Stomach (tissue), 19 donors: ENCODE results near the gene NDUFB6. TPM values are rescaled to one million over a fixed set of nuclear protein-coding genes. Genes with fewer than 3 reads are reported as not detected.

Experiments used
- DNase-seq, 2 donors: peaks; one replicate each; pipeline versions ENCODE4 v3.0.0 to v3.0.0-alpha.2; 2013 to 2019
- H3K27ac ChIP-seq, 5 donors: fragments of 200-600 bp in 4 of 5; sonication (generic) in 4 of 5; one replicate each; pipeline ENCODE4 v1.5.1; 2013 to 2019; ENCODE audit warnings: mild to moderate bottlenecking in 1 of 5, moderate library complexity in 1 of 5
- H3K27me3 ChIP-seq, 3 donors: fragments of 200-600 bp; sonication (generic); one replicate each; pipeline ENCODE4 v1.5.1; 2017 to 2019; ENCODE audit warnings: mixed run types in 1 of 3
- H3K36me3 ChIP-seq, 4 donors: fragments of 200-600 bp; sonication (generic); 1 replicate in 3 of 4; 2 replicates in 1 of 4; pipeline ENCODE4 v1.5.1; 2016 to 2019
- H3K4me1 ChIP-seq, 4 donors: fragments of 200-600 bp; sonication (generic); one replicate each; pipeline ENCODE4 v1.5.1; 2016 to 2019
- H3K4me3 ChIP-seq, 4 donors: fragments of 200-600 bp; sonication (generic) in 3 of 4; one replicate each; pipeline ENCODE4 v1.5.1; 2016 to 2019; ENCODE audit warnings: mild to moderate bottlenecking in 1 of 4
- H3K9me3 ChIP-seq, 4 donors: fragments of 200-600 bp; sonication (generic); one replicate each; pipeline ENCODE4 v1.5.1; 2016 to 2019
- EP300 ChIP-seq: sonication (generic); formaldehyde crosslinking; IDR thresholded peaks from one replicate; pipeline ENCODE4 v1.6.1; 2017; ENCODE audit warnings: antibody characterized with exemption
- POLR2A ChIP-seq, 4 donors: fragments of 450-650 bp; IDR thresholded peaks; one replicate each; pipeline ENCODE4 v1.6.1; 2016; ENCODE audit warnings: antibody characterized with exemption in 4 of 4, control low read depth in 2 of 4, mild to moderate bottlenecking in 1 of 4, moderate library complexity in 1 of 4
- POLR2AphosphoS5 ChIP-seq, 3 donors: sonication (generic); formaldehyde crosslinking; IDR thresholded peaks; one replicate each; pipeline ENCODE4 v1.6.1; 2016; ENCODE audit warnings: antibody characterized with exemption in 3 of 3
- WGBS, 5 donors: extraction: QIAGEN DNeasy Blood & Tissue Kit in 3 of 5; methylation state at CpG; one replicate each; pipeline versions ENCODE4 v1.1.5 to v1.1.7; 2013 to 2018; 5-methylcytosine and 5-hydroxymethylcytosine counted together
- intact Hi-C: fragments of 100-400 bp; cut with DNase I; formaldehyde crosslinking; loops from one replicate; pipeline ENCODE4 v1.15.1; 2023; ENCODE audit warnings: low total_unique reads
- long read RNA-seq, 10 donors: transcript quantifications; one replicate each; lab custom pipeline, GENCODE V29; 2026
- polyA plus RNA-seq, 3 donors: library from polyadenylated mRNA; stranded (reverse); fragments of 200-250 nt; gene quantifications; one replicate each; pipeline ENCODE4 v1.2.3, GENCODE V29; 2013
- total RNA-seq, 5 donors: library from RNA; depleted of rRNA; stranded (reverse); fragments of >200 nt; gene quantifications; one replicate each; pipeline versions ENCODE4 v1.1.0 to v1.2.3, GENCODE V29; 2014 to 2016
- TF ChIP-seq, protein P1 (sequence below), 7 experiments: fragments of 450-650 bp in 4 of 7; fragments of 200-600 bp in 3 of 7; sonication (generic) in 3 of 7; IDR thresholded peaks; one replicate each; pipeline ENCODE4 v1.5.1; 2016 to 2019; ENCODE audit warnings: antibody characterized with exemption in 7 of 7, control low read depth in 2 of 7, mild to moderate bottlenecking in 1 of 7
- donor health status: healthy with polysubstance abuse.
- donor health status: Bipolar disorder and iron deficiency.
- donor health status: healthy.

NDUFB6 gene
- total RNA-seq (10 to 100 TPM in 4 of 5 donors, 1 to 10 TPM in 1; 1.2 to 94.7 (median 43.3) TPM), polyA plus RNA-seq (10 to 100 TPM; 41.1 to 63.6 (median 46.4) TPM)
- long read RNA-seq, donor 1, transcript NDUFB6-203 (4 exons, 1,366 nt): major isoform, 23 of 23 reads
- long read RNA-seq, donor 1, partial matches to known transcripts: 0 of 23 reads
- long read RNA-seq, donor 1, other reads (novel, unspliced or antisense): 0 of 23 reads
- long read RNA-seq, donor 2, transcript NDUFB6-203 (4 exons, 1,366 nt): major isoform, 49 of 50 reads
- long read RNA-seq, donor 2, partial matches to known transcripts: 0 of 50 reads
- long read RNA-seq, donor 2, other reads (novel, unspliced or antisense): 0 of 50 reads
- long read RNA-seq, donor 3, transcript NDUFB6-203 (4 exons, 1,366 nt): major isoform, 45 of 48 reads
- long read RNA-seq, donor 3, partial matches to known transcripts: 0 of 48 reads
- long read RNA-seq, donor 3, other reads (novel, unspliced or antisense): 0 of 48 reads
- long read RNA-seq, donor 4, transcript NDUFB6-203 (4 exons, 1,366 nt): major isoform, 11 of 12 reads
- long read RNA-seq, donor 4, partial matches to known transcripts: 0 of 12 reads
- long read RNA-seq, donor 4, other reads (novel, unspliced or antisense): 0 of 12 reads
- long read RNA-seq, donor 5, transcript NDUFB6-203 (4 exons, 1,366 nt): major isoform, 78 of 80 reads
- long read RNA-seq, donor 5, partial matches to known transcripts: 0 of 80 reads
- long read RNA-seq, donor 5, other reads (novel, unspliced or antisense): 0 of 80 reads
- long read RNA-seq, donor 6, transcript NDUFB6-203 (4 exons, 1,366 nt): major isoform, 115 of 127 reads
- long read RNA-seq, donor 6, transcript NDUFB6-201 (3 exons, 666 nt): minor isoform, 6 of 127 reads
- long read RNA-seq, donor 6, partial matches to known transcripts: 0 of 127 reads
- long read RNA-seq, donor 6, other reads (novel, unspliced or antisense): 5 of 127 reads
- long read RNA-seq, donor 7, transcript NDUFB6-203 (4 exons, 1,366 nt): major isoform, 93 of 95 reads
- long read RNA-seq, donor 7, partial matches to known transcripts: 0 of 95 reads
- long read RNA-seq, donor 7, other reads (novel, unspliced or antisense): 0 of 95 reads
- long read RNA-seq, donor 8, transcript NDUFB6-203 (4 exons, 1,366 nt): major isoform, 70 of 73 reads
- long read RNA-seq, donor 8, partial matches to known transcripts: 0 of 73 reads
- long read RNA-seq, donor 8, other reads (novel, unspliced or antisense): 0 of 73 reads
- long read RNA-seq, donor 9, transcript NDUFB6-203 (4 exons, 1,366 nt): major isoform, 62 of 84 reads
- long read RNA-seq, donor 9, partial matches to known transcripts: 13 of 84 reads
- long read RNA-seq, donor 9, other reads (novel, unspliced or antisense): 6 of 84 reads
- long read RNA-seq, donor 10, transcript NDUFB6-203 (4 exons, 1,366 nt): major isoform, 18 of 20 reads
- long read RNA-seq, donor 10, partial matches to known transcripts: 0 of 20 reads
- long read RNA-seq, donor 10, other reads (novel, unspliced or antisense): 0 of 20 reads

DNA sequence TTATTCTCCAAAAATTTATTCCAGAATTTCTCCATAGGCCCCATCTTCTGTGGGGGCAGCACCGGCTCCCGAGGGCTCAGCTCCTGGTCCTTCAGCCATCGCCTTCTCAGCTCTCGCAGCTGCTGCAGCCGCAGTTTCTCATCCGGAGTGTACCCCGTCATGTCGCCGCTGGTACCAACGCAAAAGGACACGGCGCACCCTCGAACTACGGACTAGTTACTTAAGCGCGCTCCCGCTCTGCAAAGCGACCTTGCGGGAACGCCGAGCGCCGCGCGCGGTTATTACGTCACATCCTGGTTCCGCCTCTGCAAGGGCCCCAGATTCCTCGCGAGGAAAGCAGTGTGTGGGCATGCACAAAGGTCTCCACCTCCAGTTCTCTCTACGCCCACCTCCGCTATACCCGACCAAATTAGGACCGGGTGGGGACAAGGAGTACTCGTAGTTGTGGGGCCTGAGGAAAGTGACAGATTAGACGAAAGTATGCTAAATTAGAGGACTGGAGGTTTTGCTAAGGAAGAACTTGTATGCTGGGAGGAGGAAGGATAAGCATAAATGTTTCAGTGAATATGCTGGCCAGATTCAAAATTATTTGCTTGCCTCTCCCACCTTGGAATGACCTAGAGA is at the start of gene NDUFB6:
Gene NDUFB6 (minus strand): TSS at position 260 of the 624 bp plus-strand sequence. CDS start 99 bp downstream, at position 161.
- Histone ChIP-seq H3K4me3 (peak within 1 kb of the TSS; percentile 73 to 98 (median 79)), H3K36me3 (peaks cover 0 to 21% (median 15%) of the 10 kb centered on the region in 4 donors), H3K27ac (peak within 1 kb of the TSS; percentile 91 to 98 (median 93)), H3K27me3 (no peaks in the 10 kb centered on the region), H3K4me1 (peaks cover 0 to 38% (median 22%) of the 10 kb centered on the region in 4 donors), H3K9me3 (no peaks in the 10 kb centered on the region)
- intact Hi-C loops: no loop called here
- peak; percentile 95 to 98 for DNase-seq
- TF ChIP-seq, protein P1, sequence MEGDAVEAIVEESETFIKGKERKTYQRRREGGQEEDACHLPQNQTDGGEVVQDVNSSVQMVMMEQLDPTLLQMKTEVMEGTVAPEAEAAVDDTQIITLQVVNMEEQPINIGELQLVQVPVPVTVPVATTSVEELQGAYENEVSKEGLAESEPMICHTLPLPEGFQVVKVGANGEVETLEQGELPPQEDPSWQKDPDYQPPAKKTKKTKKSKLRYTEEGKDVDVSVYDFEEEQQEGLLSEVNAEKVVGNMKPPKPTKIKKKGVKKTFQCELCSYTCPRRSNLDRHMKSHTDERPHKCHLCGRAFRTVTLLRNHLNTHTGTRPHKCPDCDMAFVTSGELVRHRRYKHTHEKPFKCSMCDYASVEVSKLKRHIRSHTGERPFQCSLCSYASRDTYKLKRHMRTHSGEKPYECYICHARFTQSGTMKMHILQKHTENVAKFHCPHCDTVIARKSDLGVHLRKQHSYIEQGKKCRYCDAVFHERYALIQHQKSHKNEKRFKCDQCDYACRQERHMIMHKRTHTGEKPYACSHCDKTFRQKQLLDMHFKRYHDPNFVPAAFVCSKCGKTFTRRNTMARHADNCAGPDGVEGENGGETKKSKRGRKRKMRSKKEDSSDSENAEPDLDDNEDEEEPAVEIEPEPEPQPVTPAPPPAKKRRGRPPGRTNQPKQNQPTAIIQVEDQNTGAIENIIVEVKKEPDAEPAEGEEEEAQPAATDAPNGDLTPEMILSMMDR (IDR thresholded peaks at IDR 0.05): no peak
- peak in 1 of 4 donors; percentile 65 for TF ChIP-seq POLR2A (IDR thresholded peaks at IDR 0.05)
- TF ChIP-seq POLR2AphosphoS5 (IDR thresholded peaks at IDR 0.05): peak; percentile 86 to 97 (median 94)
- no peak for TF ChIP-seq EP300
- WGBS, 5 donors: 0% methylated on average over 36 of the region's 36 CpGs

DNA sequence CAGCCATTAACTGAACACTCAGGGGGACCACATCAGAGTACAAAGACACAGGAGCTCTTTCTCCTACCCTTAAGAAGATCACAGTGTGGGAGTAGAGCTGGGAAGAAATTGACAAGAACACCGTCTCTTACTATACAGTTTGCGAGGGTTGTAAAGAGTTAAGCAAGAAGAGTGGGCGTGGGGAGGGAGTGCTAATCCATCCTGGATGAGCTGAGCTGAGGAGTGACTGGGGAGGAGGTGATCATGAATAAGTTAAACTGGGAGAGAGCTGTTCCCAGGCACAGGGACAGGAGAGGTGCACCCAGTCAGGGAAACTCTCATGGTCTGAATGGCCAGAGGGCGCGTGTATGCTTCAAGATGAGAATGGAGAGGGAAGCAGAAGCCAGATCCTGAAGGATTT is 45.3 kb upstream of the NDUFB6 start:
- intact Hi-C loops: no loop called here
- no peaks in the 10 kb centered on the region for H3K9me3 ChIP-seq
- H3K4me3 ChIP-seq: no peak overlapping the region
- no peaks in the 10 kb centered on the region for H3K4me1 ChIP-seq
- H3K36me3 ChIP-seq: no peaks in the 10 kb centered on the region
- peaks cover 0 to 4% (median 0%) of the 10 kb centered on the region in 3 donors for H3K27me3 ChIP-seq
- TF ChIP-seq POLR2AphosphoS5 (IDR thresholded peaks at IDR 0.05) (no peak), POLR2A (IDR thresholded peaks at IDR 0.05) (no peak), EP300 (no peak)
- TF ChIP-seq, protein P1 (IDR thresholded peaks at IDR 0.05): no peak
- H3K27ac ChIP-seq: no peak overlapping the region
- 67 to 76% (median 74%) methylated on average over 5 of the region's 5 CpGs for WGBS, 5 donors
- no peak for DNase-seq

DNA sequence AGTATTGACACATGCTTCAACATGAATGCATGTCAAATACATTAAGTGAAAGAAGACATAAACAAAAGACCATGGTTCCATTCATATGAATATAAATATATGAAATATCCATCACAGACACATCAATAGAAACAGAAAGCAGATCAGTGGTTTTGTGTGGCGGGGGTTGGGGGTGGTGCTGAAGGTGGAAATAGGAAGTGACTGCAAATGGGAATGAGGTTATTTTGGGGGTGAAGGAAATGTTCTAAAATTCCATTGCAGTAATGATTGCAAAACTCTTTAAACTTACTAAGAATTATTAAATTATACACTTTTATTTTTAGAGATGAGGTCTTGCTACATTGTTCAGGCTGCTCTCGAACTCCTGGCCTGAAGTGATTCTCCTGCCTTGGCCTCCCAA is 33.9 kb upstream of the NDUFB6 start:
- no peak overlapping the region for H3K27ac ChIP-seq
- no peaks in the 10 kb centered on the region for H3K27me3 ChIP-seq
- intact Hi-C loops: no loop called here
- no peak overlapping the region for H3K4me3 ChIP-seq
- TF ChIP-seq, protein P1 (IDR thresholded peaks at IDR 0.05): no peak
- no peak for TF ChIP-seq POLR2AphosphoS5 (IDR thresholded peaks at IDR 0.05)
- no peak for TF ChIP-seq POLR2A (IDR thresholded peaks at IDR 0.05)
- TF ChIP-seq EP300: no peak
- peaks cover 0 to 10% (median 7%) of the 10 kb centered on the region in 4 donors for H3K9me3 ChIP-seq
- no peaks in the 10 kb centered on the region for H3K4me1 ChIP-seq
- DNase-seq: no peak
- WGBS, 5 donors: 60 to 74% (median 71%) methylated on average over 2 of the region's 2 CpGs
- no peaks in the 10 kb centered on the region for H3K36me3 ChIP-seq
